GM12878 (cell line): ENCODE measurements around the gene TMEM223. TPM values are rescaled to one million over a fixed set of nuclear protein-coding genes. Genes with fewer than 3 reads are reported as not detected.
"Not testable (repeated sequence)": the region's sequence is repeated elsewhere in the genome, so short reads cannot be mapped to it uniquely, and the experiment has no call there.

Experiments used
- ATAC-seq: fragments of 200-7000 bp; cut with Tn5 transposase; 3 replicates; pipeline ENCODE4 v1.9.1; 2020; ENCODE audit warnings: mild to moderate bottlenecking, moderate library complexity
- BruUV-seq: library from RNA; stranded (reverse); fragments of 400-500 nt; replicated peaks from 2 replicates; lab custom pipeline; 2021; lab: Mats Ljungman, UMichigan
- CTCF ChIA-PET: fragments of 300-600 bp; sonication (Branson Sonifier 250); formaldehyde crosslinking; extraction: SDS; loops from one replicate; lab custom pipeline; 2021; ENCODE audit warnings: inconsistent platforms; lab: Yijun Ruan, JAX
- POLR2A ChIA-PET: fragments of 350-600 bp; formaldehyde crosslinking; extraction: SDS; loops from one replicate; lab custom pipeline; 2021; ENCODE audit warnings: inconsistent platforms; lab: Charles Lee
- RAD21 ChIA-PET: fragments of 300-600 bp; sonication (Branson Sonifier 250); formaldehyde crosslinking; loops from one replicate; lab custom pipeline; 2023; ENCODE audit warnings: antibody characterized with exemption; ENCODE audit not compliant: unreplicated experiment; lab: Charles Lee
- SMC1A ChIA-PET: fragments of 300-600 bp; sonication (Branson Sonifier 250); formaldehyde crosslinking; loops from one replicate; lab custom pipeline; 2023; ENCODE audit not compliant: unreplicated experiment, uncharacterized antibody; lab: Charles Lee
- DNase-seq: peaks from one replicate; pipeline ENCODE4 v3.0.0-alpha.2; 2011; ENCODE audit warnings: low read depth, low spot score
- FAIRE-seq: peaks from 3 replicates; lab custom pipeline; 2011; peaks lifted over from hg19 to GRCh38; lab: Jason Lieb, UNC
- H2AFZ ChIP-seq: 2 replicates; pipeline ENCODE4 v1.6.0; 2011; ENCODE audit warnings: low read depth, low read length, control low read depth; ENCODE audit not compliant: control insufficient read depth
- H3K27ac ChIP-seq: 2 replicates; pipeline ENCODE4 v1.5.1; 2011; ENCODE audit warnings: control low read depth; ENCODE audit not compliant: control insufficient read depth, insufficient read depth
- H3K27me3 ChIP-seq, 2 experiments: replicated peaks in 1 of 2; 2 replicates each; pipeline versions ENCODE4 v1.6.0 to v1.6.1; 2011; ENCODE audit warnings: low read length in 1 of 2; ENCODE audit not compliant: control insufficient read depth in 2 of 2, insufficient read depth in 2 of 2
- H3K36me3 ChIP-seq, 2 experiments: 2 replicates each; pipeline ENCODE4 v1.5.1; 2011; ENCODE audit warnings: low read length in 1 of 2; ENCODE audit not compliant: control insufficient read depth in 2 of 2, insufficient read depth in 2 of 2
- H3K4me1 ChIP-seq: 2 replicates; pipeline ENCODE4 v1.6.1; 2011; ENCODE audit warnings: mild to moderate bottlenecking, low read length, moderate library complexity, mixed read lengths; ENCODE audit not compliant: control insufficient read depth, insufficient read depth
- H3K4me2 ChIP-seq: 2 replicates; pipeline ENCODE4 v1.6.0; 2011; ENCODE audit warnings: control low read depth; ENCODE audit not compliant: control insufficient read depth, insufficient read depth
- H3K4me3 ChIP-seq: fragments of 200-600 bp; sonication (generic); 2 replicates; pipeline ENCODE4 v1.5.1; 2016
- H3K79me2 ChIP-seq: 2 replicates; pipeline ENCODE4 v1.6.0; 2011; ENCODE audit warnings: low read length; ENCODE audit not compliant: control insufficient read depth, insufficient read depth
- H3K9ac ChIP-seq: 2 replicates; pipeline ENCODE4 v1.8.0; 2011; ENCODE audit warnings: low read length, control low read depth, mixed read lengths; ENCODE audit not compliant: control insufficient read depth, insufficient read depth
- H3K9me3 ChIP-seq: replicated peaks from 3 replicates; pipeline ENCODE4 v1.5.1; 2011; ENCODE audit warnings: mild to moderate bottlenecking, low read length; ENCODE audit not compliant: control insufficient read depth, insufficient read depth
- H4K20me1 ChIP-seq: 2 replicates; pipeline ENCODE4 v1.6.0; 2011; ENCODE audit not compliant: control insufficient read depth, insufficient read depth
- BCL11A ChIP-seq: IDR thresholded peaks from 2 replicates; pipeline ENCODE4 v1.6.1; 2011; ENCODE audit warnings: low read depth, low read length
- MAX ChIP-seq: IDR thresholded peaks from 2 replicates; pipeline ENCODE4 v1.6.1; 2012; ENCODE audit warnings: low read depth, low read length, improper control_type of control experiment
- PKNOX1 ChIP-seq: fragments of 450-650 bp; IDR thresholded peaks from 2 replicates; pipeline ENCODE4 v1.6.1; 2016; ENCODE audit warnings: mild to moderate bottlenecking
- RB1 ChIP-seq: fragments of 450-650 bp; formaldehyde crosslinking; IDR thresholded peaks from 2 replicates; pipeline ENCODE4 v1.6.1; 2017; ENCODE audit warnings: mild to moderate bottlenecking, borderline replicate concordance
- SIX5 ChIP-seq: IDR thresholded peaks from 2 replicates; pipeline ENCODE4 v1.6.1; 2011; ENCODE audit warnings: mild to moderate bottlenecking, low read depth, low read length, moderate library complexity; ENCODE audit not compliant: severe bottlenecking
- SRF ChIP-seq, 2 experiments: IDR thresholded peaks; 2 replicates each; pipeline ENCODE4 v1.6.1; 2011; ENCODE audit warnings: low read depth in 2 of 2, low read length in 2 of 2, mild to moderate bottlenecking in 1 of 2, moderate library complexity in 1 of 2
- SUZ12 ChIP-seq: fragments of 200-600 bp; sonication (generic); IDR thresholded peaks from one replicate; pipeline ENCODE4 v1.6.1; 2018; ENCODE audit warnings: antibody characterized with exemption, mild to moderate bottlenecking; ENCODE audit not compliant: unreplicated experiment
- TBL1XR1 ChIP-seq: IDR thresholded peaks from 2 replicates; pipeline ENCODE4 v1.6.1; 2012; ENCODE audit warnings: low read depth, low read length, improper control_type of control experiment
- TCF7 ChIP-seq: IDR thresholded peaks from 2 replicates; pipeline ENCODE4 v1.6.1; 2014; ENCODE audit warnings: antibody characterized with exemption, borderline replicate concordance
- ZBED1 ChIP-seq: IDR thresholded peaks from 2 replicates; pipeline ENCODE4 v1.6.1; 2016; ENCODE audit warnings: borderline replicate concordance
- ZNF687 ChIP-seq: fragments of 450-650 bp; IDR thresholded peaks from 2 replicates; pipeline ENCODE4 v1.6.1; 2017; ENCODE audit warnings: mild to moderate bottlenecking, moderate library complexity
- WGBS: methylation state at CpG from one replicate; pipeline ENCODE4 v1.1.6; 2016; ENCODE audit warnings: low lambda C conversion rate; ENCODE audit not compliant: insufficient replicate concordance, insufficient coverage; ENCODE audit errors: missing lambda C conversion rate; 5-methylcytosine and 5-hydroxymethylcytosine counted together
- in situ Hi-C: fragments of 300-500 bp; cut with MboI; formaldehyde crosslinking; loops from 9 replicates; pipeline ENCODE4 v1.14.3; 2018; ENCODE audit warnings: mixed read lengths
- intact Hi-C: fragments of 100-400 bp; cut with micrococcal nuclease; formaldehyde crosslinking; loops from one replicate; pipeline ENCODE4 v1.14.2; 2022; ENCODE audit not compliant: unreplicated experiment
- polyA plus RNA-seq, 11 experiments: library from polyadenylated mRNA; depleted of rRNA in 4 of 11; unstranded in 6 of 11; stranded (reverse) in 5 of 11; fragments of >200 nt; fragmentation: Nextera tagmentation in 4 of 11; fragmentation: Illumina TruSeq in 1 of 11; extraction: Ambion mirVana in 4 of 11; extraction: Trizol in 1 of 11; gene quantifications; 1 replicate in 1 of 11; 2 replicates in 10 of 11; pipeline versions ENCODE4 v1.2.1 to v1.2.3, GENCODE V29; 2011 to 2016; ENCODE audit warnings: inconsistent platforms in 2 of 11, missing spikeins in 2 of 11, low read depth in 1 of 11
- total RNA-seq, 4 experiments: library from RNA; depleted of rRNA in 3 of 4; stranded (reverse); fragments of >200 nt in 3 of 4; fragmentation: Illumina TruSeq in 1 of 4; extraction: Trizol in 1 of 4; gene quantifications; 2 replicates each; pipeline versions ENCODE4 v1.2.1 to v1.2.3, GENCODE V29; 2013 to 2021

The TMEM223 gene
- total and polyA plus RNA-seq, 10 of the 15 experiments (the other 5 are each of a cell fraction or from before 2014, with no cell fraction given): 5.3 to 33.2 (median 14.0) TPM

- ATAC-seq: no peak
- no peak for TF ChIP-seq TBL1XR1
- no peak for TF ChIP-seq TCF7
- TF ChIP-seq ZNF687: no peak
- no peak for TF ChIP-seq ZBED1
- TF ChIP-seq PKNOX1: no peak
- TF ChIP-seq BCL11A: no peak
- no peak for TF ChIP-seq RB1
- TF ChIP-seq SRF (IDR thresholded peaks at IDR 0.05; ENCODE audit: low read depth in 2 of 2, low read length in 2 of 2): no peak
- no peak for TF ChIP-seq SIX5
- TF ChIP-seq MAX: no peak
- no peak for TF ChIP-seq SUZ12
- ChIA-PET POLR2A (interaction anchor here (1.0 to 4.6 kb wide), 9 partner anchors 8 to 131 kb away, joined by 3 to 70 read pairs (median 9); partner anchors contain the start of genes B3GAT3, HNRNPUL2, NXF1 and POLR2G), SMC1A (interaction anchor here (1.1 to 3.5 kb wide), 5 partner anchors 10 to 78 kb away, joined by 3 to 27 read pairs (median 5); partner anchors contain the start of genes HNRNPUL2 and TTC9C), RAD21 (no interaction called here), CTCF (interaction anchor here (1.0 to 1.2 kb wide), 4 partner anchors 9 to 158 kb away, joined by 3 to 6 read pairs (median 4); partner anchors contain the start of genes HNRNPUL2, POLR2G and TTC9C)
- Histone ChIP-seq H3K4me3 (no peak overlapping the region), H4K20me1 (no peaks in the 10 kb centered on the region), H2AFZ (no peak overlapping the region), H3K27me3 (no peaks in the 10 kb centered on the region), H3K9me3 (no peaks in the 10 kb centered on the region), H3K4me2 (no peak overlapping the region), H3K27ac (no peak overlapping the region), H3K9ac (no peak overlapping the region), H3K4me1 (peaks cover 6% of the 10 kb centered on the region), H3K36me3 (no peaks in the 10 kb centered on the region; a peak in 1 of 4 replicates), H3K79me2 (no peaks in the 10 kb centered on the region; the same call in 1 of the 2 replicates)
- no TSS peak for BruUV-seq
- DNase-seq: no peak
- FAIRE-seq: no peak
- in situ Hi-C loops (no loop called here), intact Hi-C loops (no loop called here)
- WGBS: 95% methylated on average over 14 of the region's 14 CpGs
Observed at GRCh38 chr11:62752177-62752785, 39.5 kb downstream of the TMEM223 start.

GRCh38 chr11:62749931-62750330 lies 41.9 kb downstream of the TMEM223 start:
- in situ Hi-C loops, BruUV-seq, FAIRE-seq, H3K9me3 ChIP-seq, H3K27ac ChIP-seq, H2AFZ ChIP-seq, H3K4me2 ChIP-seq, H3K4me1 ChIP-seq, H3K79me2 ChIP-seq, RAD21 ChIA-PET, H3K36me3 ChIP-seq, H3K27me3 ChIP-seq, H4K20me1 ChIP-seq, intact Hi-C loops, ATAC-seq, DNase-seq, H3K4me3 ChIP-seq, CTCF ChIA-PET, H3K9ac ChIP-seq: not testable (repeated sequence)
- ChIA-PET POLR2A (interaction anchor here (2.3 kb wide), 1 partner anchor 23 kb away, joined by 6 read pairs; the partner anchor contains the start of gene HNRNPUL2), SMC1A (interaction anchor here (1.9 kb wide), 1 partner anchor 8 kb away, joined by 5 read pairs; no protein-coding TSS in a partner anchor)
- WGBS: 90% methylated on average over 5 of the region's 5 CpGs
